MM.1S (cell line): ENCODE data around the gene RCCD1.

Experiments used
- CTCF ChIP-seq: fragments of 300-600 bp; sonication (generic); IDR thresholded peaks from 2 replicates; pipeline ENCODE4 v1.5.1; 2016; ENCODE audit warnings: antibody characterized with exemption, low read length, mixed read lengths
- EZH2 ChIP-seq: fragments of 300-600 bp; sonication (generic); optimal IDR thresholded peaks from 2 replicates; pipeline ENCODE3; 2017; ENCODE audit warnings: low read depth, mild to moderate bottlenecking, antibody characterized with exemption, low read length, mixed read lengths
- EZH2phosphoT487 ChIP-seq: fragments of 300-600 bp; sonication (generic); IDR thresholded peaks from 2 replicates; pipeline ENCODE4 v1.6.1; 2018; ENCODE audit warnings: antibody characterized with exemption, low read length

GRCh38 chr15:90956274-90957030 is 1.8 kb downstream of the RCCD1 start:
- TF ChIP-seq EZH2 (no peak), CTCF (peak; percentile 94), EZH2phosphoT487 (no peak)
